Measurements from ENCODE around the gene UBE2E1.

The UBE2E1 gene

GRCh38 chr3:23821858-23822257 is 16.1 kb downstream of the UBE2E1 start:
- DNase-seq (ENCODE audit: low spot score): no peak

- no peak for DNase-seq (ENCODE audit: low spot score)
Measured at GRCh38 chr3:23822559-23822958, 16.8 kb downstream of the UBE2E1 start.

- DNase-seq (ENCODE audit: low spot score): no peak
Measured at GRCh38 chr3:23823620-23824019, 17.9 kb downstream of the UBE2E1 start.

GRCh38 chr3:23824699-23825444 is 19.1 kb downstream of the UBE2E1 start:
- no peak for DNase-seq (ENCODE audit: low spot score)

GRCh38 chr3:23825802-23826201 is 20.0 kb downstream of the UBE2E1 start:
- no peak for DNase-seq (ENCODE audit: low spot score)

- no peak for DNase-seq (ENCODE audit: low spot score)
Measured at GRCh38 chr3:23826382-23827064, 20.8 kb downstream of the UBE2E1 start.

- DNase-seq (ENCODE audit: low spot score): no peak
Measured at GRCh38 chr3:23829242-23829934, 23.6 kb downstream of the UBE2E1 start.

- DNase-seq (ENCODE audit: low spot score): no peak
Measured at GRCh38 chr3:23830869-23831484, 25.2 kb downstream of the UBE2E1 start.

- no peak for DNase-seq (ENCODE audit: low spot score)
Measured at GRCh38 chr3:23831517-23832394, 26.0 kb downstream of the UBE2E1 start.

- no peak for DNase-seq (ENCODE audit: low spot score)
Measured at GRCh38 chr3:23832523-23832922, 26.8 kb downstream of the UBE2E1 start.

- no peak for DNase-seq (ENCODE audit: low spot score)
Measured at GRCh38 chr3:23834082-23834870, 28.5 kb downstream of the UBE2E1 start.

GRCh38 chr3:23835087-23835486 is 29.3 kb downstream of the UBE2E1 start:
- no peak for DNase-seq (ENCODE audit: low spot score)

GRCh38 chr3:23835802-23836201 is 30.0 kb downstream of the UBE2E1 start:
- DNase-seq (ENCODE audit: low spot score): no peak

- DNase-seq (ENCODE audit: low spot score): no peak
Measured at GRCh38 chr3:23836536-23837230, 30.9 kb downstream of the UBE2E1 start.

- DNase-seq (ENCODE audit: low spot score): no peak
Measured at GRCh38 chr3:23837286-23837685, 31.5 kb downstream of the UBE2E1 start.

GRCh38 chr3:23837691-23838090 is 31.9 kb downstream of the UBE2E1 start:
- DNase-seq (ENCODE audit: low spot score): no peak

- DNase-seq (ENCODE audit: low spot score): no peak
Measured at GRCh38 chr3:23840521-23840920, 34.8 kb downstream of the UBE2E1 start.

GRCh38 chr3:23843869-23844268 is 38.1 kb downstream of the UBE2E1 start:
- DNase-seq (ENCODE audit: low spot score): no peak

- no peak for DNase-seq (ENCODE audit: low spot score)
Measured at GRCh38 chr3:23845326-23846216, 39.8 kb downstream of the UBE2E1 start.
